GM21717 (cell line): ENCODE results near the gene ZNF208.
"Not testable (repeated sequence)": the region's sequence is repeated elsewhere in the genome, so short reads cannot be mapped to it uniquely, and the experiment has no call there.

Source experiments
- ATAC-seq: cut with Tn5 transposase; IDR thresholded peaks from one replicate; pipeline ENCODE4 v1.9.1; 2021; ENCODE audit warnings: mild to moderate bottlenecking, moderate library complexity; ENCODE audit not compliant: unreplicated experiment

The ZNF208 gene

GRCh38 chr19:21885516-21885915 is 125.2 kb downstream of the ZNF208 start:
- not testable (repeated sequence) for ATAC-seq

- ATAC-seq, result not testable (repeated sequence)
Observed at GRCh38 chr19:21884786-21885185, 126.0 kb downstream of the ZNF208 start.

DNA sequence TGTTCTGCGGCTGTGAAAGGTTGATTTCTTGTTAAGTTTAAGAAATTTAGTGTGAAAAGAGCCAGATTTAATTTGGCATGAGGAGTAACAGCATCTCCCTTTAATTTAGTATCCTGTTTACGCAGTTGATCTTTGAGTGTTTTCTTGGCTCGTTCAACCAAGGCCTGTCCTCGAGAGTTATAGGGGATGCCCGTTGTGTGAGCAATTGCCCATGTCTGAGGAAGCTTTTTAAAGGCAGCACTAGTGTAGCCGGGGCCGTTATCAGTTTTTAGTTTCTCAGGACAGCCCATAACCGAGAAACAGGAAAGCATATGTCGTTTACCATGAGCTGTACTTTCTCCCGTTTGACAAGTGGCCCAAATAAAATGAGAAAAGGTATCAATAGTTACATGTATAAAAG is 127.2 kb downstream of the ZNF208 start:
- ATAC-seq, result no peak
